Measurements from ENCODE around the gene LRP2.

LRP2 gene

GRCh38 chr2:169175112-169175511 is 187.2 kb downstream of the LRP2 start:
- no peak for DNase-seq
- Mint-ChIP-seq H3K27me3 (peaks cover 15 to 22% of the 10 kb centered on the region in 2 donors), H3K36me3 (no peaks in the 10 kb centered on the region), H3K9me3 (no peaks in the 10 kb centered on the region), H3K27ac (no peak overlapping the region), H3K4me1 (no peaks in the 10 kb centered on the region), H3K4me3 (no peak overlapping the region)
- no peak for ATAC-seq (replicated peaks)

DNA sequence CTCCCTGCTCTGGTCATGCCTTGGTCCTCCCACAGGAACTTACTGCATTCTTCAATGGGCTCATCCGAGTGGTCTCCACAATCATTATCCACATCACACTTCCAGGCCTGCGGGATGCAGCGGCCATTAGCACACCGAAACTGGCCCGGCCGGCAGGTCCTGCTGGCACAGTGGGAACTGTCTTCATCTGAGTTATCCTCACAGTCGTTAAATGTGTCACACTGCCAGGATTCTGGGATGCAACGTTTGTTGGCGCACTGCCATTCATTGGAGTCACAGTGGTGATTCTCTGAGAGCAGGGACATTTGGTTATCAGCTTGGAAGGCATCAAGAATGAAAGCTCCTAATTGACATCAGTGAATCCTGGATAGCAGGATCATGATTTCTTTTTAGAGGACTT is 188.5 kb downstream of the LRP2 start:
- Mint-ChIP-seq H3K27ac (no peak overlapping the region), H3K4me3 (no peak overlapping the region), H3K36me3 (no peaks in the 10 kb centered on the region), H3K27me3 (peaks cover 15 to 22% of the 10 kb centered on the region in 2 donors), H3K4me1 (no peaks in the 10 kb centered on the region), H3K9me3 (no peaks in the 10 kb centered on the region)
- no peak for ATAC-seq (replicated peaks)
- DNase-seq: no peak

DNA sequence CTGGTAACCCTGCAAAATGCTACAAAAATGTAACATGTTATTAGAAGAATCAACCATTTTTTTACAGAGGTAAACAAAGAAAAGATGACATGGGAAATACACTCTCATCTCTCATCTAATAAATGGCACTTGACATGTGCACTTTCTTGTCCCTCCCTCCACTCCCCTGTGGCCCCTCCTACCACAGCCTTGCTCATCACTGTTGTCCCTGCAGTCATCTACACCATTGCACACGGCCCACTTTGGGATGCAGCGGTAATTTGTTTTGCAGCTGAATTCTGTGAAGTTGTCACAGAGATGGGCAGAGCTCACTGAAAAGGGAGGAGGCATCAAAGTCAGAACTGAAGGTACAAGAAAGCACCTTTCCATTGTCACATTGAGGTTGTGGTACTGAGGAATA is 189.4 kb downstream of the LRP2 start:
- H3K27ac Mint-ChIP-seq: no peak overlapping the region
- H3K9me3 Mint-ChIP-seq: no peaks in the 10 kb centered on the region
- DNase-seq (no peak), ATAC-seq (replicated peaks) (no peak)
- H3K36me3 Mint-ChIP-seq: no peaks in the 10 kb centered on the region
- H3K4me3 Mint-ChIP-seq: no peak overlapping the region
- H3K27me3 Mint-ChIP-seq: peaks cover 15 to 22% of the 10 kb centered on the region in 2 donors
- H3K4me1 Mint-ChIP-seq: no peaks in the 10 kb centered on the region

DNA sequence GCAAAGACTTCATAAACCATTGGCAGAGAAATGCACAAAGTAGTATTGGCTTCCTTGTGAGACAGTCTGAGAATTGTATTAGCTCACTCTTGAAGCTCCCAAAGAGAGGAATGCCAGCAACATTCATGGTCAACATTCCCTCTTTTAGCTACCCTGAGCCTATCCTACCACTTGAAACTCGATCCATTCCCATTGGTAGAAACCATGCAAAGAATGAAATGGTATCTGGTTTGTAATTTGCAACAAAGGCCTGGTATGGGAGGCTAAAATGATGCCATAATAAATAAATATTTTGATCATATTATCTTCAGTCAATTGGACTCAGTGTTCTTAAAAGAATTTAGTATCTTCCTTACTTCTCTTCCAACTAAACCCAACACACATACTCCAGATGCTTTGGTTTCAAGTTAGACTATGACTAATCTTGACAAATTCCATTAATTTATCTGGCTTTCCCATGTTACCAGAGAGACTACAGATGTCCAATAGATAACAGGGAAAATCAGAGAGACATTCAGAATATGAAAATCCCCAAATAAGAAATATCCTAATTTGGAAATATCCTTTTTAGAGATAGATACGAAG is 190.1 kb downstream of the LRP2 start:
- Mint-ChIP-seq H3K4me1 (no peaks in the 10 kb centered on the region), H3K36me3 (no peaks in the 10 kb centered on the region), H3K4me3 (no peak overlapping the region), H3K9me3 (no peaks in the 10 kb centered on the region), H3K27me3 (peaks cover 8 to 18% of the 10 kb centered on the region in 2 donors), H3K27ac (no peak overlapping the region)
- ATAC-seq (replicated peaks) (no peak), DNase-seq (no peak)

- Mint-ChIP-seq H3K27me3 (peaks cover 3 to 5% of the 10 kb centered on the region in 2 donors), H3K9me3 (no peaks in the 10 kb centered on the region), H3K4me3 (no peak overlapping the region), H3K36me3 (no peaks in the 10 kb centered on the region), H3K4me1 (no peaks in the 10 kb centered on the region), H3K27ac (no peak overlapping the region)
- DNase-seq (no peak), ATAC-seq (replicated peaks) (no peak)
These were observed 196.5 kb downstream of the LRP2 start for GRCh38 chr2:169165791-169166190.

GRCh38 chr2:169164311-169164710 is 198.0 kb downstream of the LRP2 start:
- no peaks in the 10 kb centered on the region for H3K4me1 Mint-ChIP-seq
- no peak overlapping the region for H3K27ac Mint-ChIP-seq
- no peak overlapping the region for H3K4me3 Mint-ChIP-seq
- H3K36me3 Mint-ChIP-seq: no peaks in the 10 kb centered on the region
- DNase-seq: no peak
- H3K9me3 Mint-ChIP-seq: no peaks in the 10 kb centered on the region
- no peak for ATAC-seq (replicated peaks)
- peaks cover 0 to 9% of the 10 kb centered on the region in 2 donors for H3K27me3 Mint-ChIP-seq

DNA sequence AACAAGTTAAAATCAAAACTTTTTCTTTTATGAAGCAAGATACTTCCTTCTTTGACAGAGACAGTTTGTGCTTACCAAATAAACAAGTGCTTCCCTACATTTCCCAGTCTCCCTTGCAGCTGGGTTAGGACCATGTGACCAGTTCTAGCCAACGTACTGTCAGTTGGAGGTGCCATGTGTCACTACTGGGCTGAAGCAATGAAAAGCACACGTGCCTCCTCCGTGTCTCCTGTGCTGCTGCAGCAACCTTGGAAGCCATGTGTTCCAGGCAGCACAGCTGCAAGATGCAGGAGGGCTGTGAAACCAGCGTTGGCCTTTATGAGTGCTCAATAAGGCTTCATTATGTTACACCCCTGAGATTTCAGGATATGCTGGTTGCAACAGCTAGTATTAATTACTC is 199.7 kb downstream of the LRP2 start:
- no peak overlapping the region for H3K27ac Mint-ChIP-seq
- peaks cover 0 to 9% of the 10 kb centered on the region in 2 donors for H3K27me3 Mint-ChIP-seq
- no peaks in the 10 kb centered on the region for H3K4me1 Mint-ChIP-seq
- no peak for DNase-seq
- H3K9me3 Mint-ChIP-seq: no peaks in the 10 kb centered on the region
- no peaks in the 10 kb centered on the region for H3K36me3 Mint-ChIP-seq
- ATAC-seq (replicated peaks): no peak
- no peak overlapping the region for H3K4me3 Mint-ChIP-seq

- H3K27ac Mint-ChIP-seq: no peak overlapping the region
- H3K9me3 Mint-ChIP-seq: no peaks in the 10 kb centered on the region
- peaks cover 0 to 9% of the 10 kb centered on the region in 2 donors for H3K27me3 Mint-ChIP-seq
- H3K4me3 Mint-ChIP-seq: no peak overlapping the region
- ATAC-seq (replicated peaks): no peak
- DNase-seq: no peak
- no peaks in the 10 kb centered on the region for H3K4me1 Mint-ChIP-seq
- H3K36me3 Mint-ChIP-seq: no peaks in the 10 kb centered on the region
These were observed 201.3 kb downstream of the LRP2 start for GRCh38 chr2:169160926-169161481.

GRCh38 chr2:169159686-169160085 is 202.6 kb downstream of the LRP2 start:
- DNase-seq: no peak
- Mint-ChIP-seq H3K36me3 (no peaks in the 10 kb centered on the region), H3K9me3 (no peaks in the 10 kb centered on the region), H3K27ac (no peak overlapping the region), H3K4me3 (no peak overlapping the region), H3K27me3 (peaks cover 0 to 9% of the 10 kb centered on the region in 2 donors), H3K4me1 (no peaks in the 10 kb centered on the region)
- ATAC-seq (replicated peaks): no peak

DNA sequence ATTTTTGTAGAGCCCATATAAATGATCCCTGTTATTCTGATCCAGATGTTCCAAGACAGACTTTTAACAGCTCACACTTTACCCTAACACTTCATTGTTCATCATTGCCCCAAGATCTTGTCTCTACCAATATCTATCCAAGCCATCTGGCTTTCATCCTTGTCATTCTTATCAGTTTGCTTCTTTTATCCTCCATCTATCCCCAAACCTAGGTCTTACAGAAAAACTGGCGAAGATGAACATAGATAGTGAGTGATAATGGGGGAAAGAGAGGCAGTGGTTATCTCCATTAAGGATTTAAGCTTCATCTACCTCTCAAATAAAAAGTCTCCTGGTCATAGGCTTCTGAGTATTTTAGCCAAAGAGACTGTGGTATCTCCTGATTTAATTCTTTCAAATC is 203.5 kb downstream of the LRP2 start:
- peaks cover 0 to 2% of the 10 kb centered on the region in 2 donors for H3K36me3 Mint-ChIP-seq
- peaks cover 0 to 4% of the 10 kb centered on the region in 2 donors for H3K27me3 Mint-ChIP-seq
- H3K9me3 Mint-ChIP-seq: peaks cover 2 to 3% of the 10 kb centered on the region in 2 donors
- no peak overlapping the region for H3K27ac Mint-ChIP-seq
- no peaks in the 10 kb centered on the region for H3K4me1 Mint-ChIP-seq
- ATAC-seq (replicated peaks) (no peak), DNase-seq (no peak)
- no peak overlapping the region for H3K4me3 Mint-ChIP-seq

- Mint-ChIP-seq H3K27me3 (no peaks in the 10 kb centered on the region), H3K27ac (no peak overlapping the region), H3K9me3 (no peaks in the 10 kb centered on the region), H3K36me3 (no peaks in the 10 kb centered on the region), H3K4me1 (no peaks in the 10 kb centered on the region), H3K4me3 (no peak overlapping the region)
- no peak for ATAC-seq (replicated peaks)
- no peak for DNase-seq
These were observed 216.1 kb downstream of the LRP2 start for GRCh38 chr2:169146220-169146619.

- Mint-ChIP-seq H3K4me1 (no peaks in the 10 kb centered on the region), H3K36me3 (no peaks in the 10 kb centered on the region), H3K27me3 (no peaks in the 10 kb centered on the region), H3K27ac (no peak overlapping the region), H3K9me3 (no peaks in the 10 kb centered on the region), H3K4me3 (no peak overlapping the region)
- no peak for DNase-seq
- no peak for ATAC-seq (replicated peaks)
These were observed 218.3 kb downstream of the LRP2 start for GRCh38 chr2:169143998-169144397.

- no peaks in the 10 kb centered on the region for H3K27me3 Mint-ChIP-seq
- DNase-seq: peak; percentile 21
- ATAC-seq (replicated peaks): peak in 1 of 2 donors; percentile 46
- H3K4me1 Mint-ChIP-seq: no peaks in the 10 kb centered on the region
- H3K4me3 Mint-ChIP-seq: no peak overlapping the region
- no peaks in the 10 kb centered on the region for H3K9me3 Mint-ChIP-seq
- no peaks in the 10 kb centered on the region for H3K36me3 Mint-ChIP-seq
- no peak overlapping the region for H3K27ac Mint-ChIP-seq
These were observed 220.5 kb downstream of the LRP2 start for GRCh38 chr2:169141713-169142352.

DNA sequence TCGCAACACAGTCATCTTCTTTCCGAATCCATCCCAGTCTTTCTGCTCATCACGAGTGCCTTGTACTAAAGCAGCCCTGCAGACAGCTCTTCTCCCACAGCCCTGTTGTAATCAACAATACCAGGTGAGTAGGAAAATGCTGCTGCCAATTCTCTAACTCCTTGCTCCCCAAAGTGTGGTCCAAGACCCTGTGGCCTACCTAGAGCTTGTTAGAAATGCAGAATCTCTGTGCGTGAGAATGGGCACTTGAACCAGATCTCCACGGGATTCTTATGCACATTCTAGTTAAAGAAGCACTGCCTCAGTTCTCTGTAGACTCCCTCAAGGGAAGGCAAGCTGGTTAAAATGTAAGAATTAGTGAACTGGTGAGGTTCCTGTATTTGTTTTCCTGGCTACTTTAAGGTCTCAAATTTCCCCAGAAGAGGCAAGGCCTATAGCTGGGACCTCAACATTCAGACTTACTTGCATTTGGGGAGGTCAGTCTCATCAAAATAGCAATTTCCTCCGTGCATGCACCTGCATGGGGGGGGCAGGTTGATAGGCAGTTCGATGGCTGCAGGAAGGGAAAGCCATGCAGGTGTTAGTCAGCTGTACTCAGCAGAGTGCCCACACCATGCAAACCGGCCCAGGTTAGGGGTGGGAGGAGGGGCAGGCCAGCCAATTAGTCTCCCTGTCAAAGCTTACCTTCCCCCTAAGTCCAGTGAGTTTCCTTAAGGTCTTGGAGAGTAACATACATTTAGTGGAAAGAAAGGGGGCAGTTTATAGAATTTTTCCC is 222.2 kb downstream of the LRP2 start:
- Mint-ChIP-seq H3K27me3 (no peaks in the 10 kb centered on the region), H3K36me3 (no peaks in the 10 kb centered on the region), H3K4me1 (no peaks in the 10 kb centered on the region), H3K27ac (no peak overlapping the region), H3K4me3 (no peak overlapping the region), H3K9me3 (no peaks in the 10 kb centered on the region)
- DNase-seq: no peak
- no peak for ATAC-seq (replicated peaks)

DNA sequence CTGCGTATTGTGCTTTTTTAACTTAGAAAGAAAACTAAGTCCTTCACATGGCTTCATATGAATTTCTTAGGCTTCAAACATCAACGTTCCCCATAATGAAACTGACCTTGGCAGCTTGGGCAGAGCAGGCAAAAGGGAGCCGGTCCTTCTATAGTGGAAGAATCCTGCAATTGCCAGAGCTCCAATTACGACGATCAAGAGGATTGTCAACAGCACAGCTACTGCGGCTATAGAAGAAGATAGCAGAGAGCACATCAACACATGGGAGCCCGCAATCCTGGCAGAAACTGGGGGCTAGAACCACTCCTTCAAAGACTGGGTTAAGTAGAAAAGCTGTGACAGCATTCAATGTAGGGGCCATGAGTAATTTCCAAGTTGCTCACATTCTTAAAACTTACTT is 223.2 kb downstream of the LRP2 start:
- H3K4me3 Mint-ChIP-seq: no peak overlapping the region
- H3K9me3 Mint-ChIP-seq: no peaks in the 10 kb centered on the region
- no peak overlapping the region for H3K27ac Mint-ChIP-seq
- no peaks in the 10 kb centered on the region for H3K4me1 Mint-ChIP-seq
- no peaks in the 10 kb centered on the region for H3K36me3 Mint-ChIP-seq
- ATAC-seq (replicated peaks): no peak
- DNase-seq: no peak
- no peaks in the 10 kb centered on the region for H3K27me3 Mint-ChIP-seq
